Omental fat pad (tissue), 4 donors: Measurements from ENCODE around the gene PDK3. TPM values are rescaled to one million over a fixed set of nuclear protein-coding genes. Genes with fewer than 3 reads are reported as not detected.

Source experiments
- ATAC-seq: fragments of 150-250 bp; one replicate; pipeline ENCODE4 v1.9.1; 2016; ENCODE audit warnings: mild to moderate bottlenecking, moderate library complexity; ENCODE audit not compliant: low FRiP score
- DNase-seq: peaks from one replicate; pipeline ENCODE4 v3.0.0-alpha.2; 2019; ENCODE audit warnings: low spot score
- CTCF ChIP-seq, 3 donors: fragments of 450-650 bp; IDR thresholded peaks; one replicate each; pipeline ENCODE4 v1.5.1; 2016 to 2017; ENCODE audit warnings: antibody characterized with exemption in 3 of 3, mild to moderate bottlenecking in 3 of 3, moderate library complexity in 2 of 3
- small RNA-seq: library from RNA; depleted of rRNA; stranded (forward); fragments of <200 nt; gene quantifications from one replicate; pipeline ENCODE3, GENCODE V24; 2016
- total RNA-seq, 4 donors: library from RNA; depleted of rRNA; stranded (reverse); fragments of >200 nt; gene quantifications; one replicate each; pipeline ENCODE4 v1.1.0, GENCODE V29; 2016

PDK3 gene
- total RNA-seq, 4 donors from 2014 or later, result 12.4 to 44.6 (median 16.6) TPM

- no peak for TF ChIP-seq CTCF (IDR thresholded peaks at IDR 0.05)
- ATAC-seq, result no peak
- DNase-seq, result no peak
These were observed 112.0 kb downstream of the PDK3 start for GRCh38 chrX:24577091-24577490.

Small RNAs within 50 kb of the gene (small RNA-seq; reads per million reads assigned to genes)
- gene SNRPEP9, result not detected

Other genes starting within 250 kb of the PDK3 start
- gene SUPT20HL2, start 151.2 kb upstream of the PDK3 start, total RNA-seq, result under 1 TPM in 1 of 4 donors, not detected in 3; 0.19 TPM
- not detected for gene SUPT20HL1, start 104.6 kb upstream of the PDK3 start, total RNA-seq
- under 1 TPM in 1 of 4 donors, not detected in 3; 0.25 TPM for gene PCYT1B, start 182.1 kb downstream of the PDK3 start, total RNA-seq
- gene POLA1, start 228.6 kb downstream of the PDK3 start, total RNA-seq, result 10 to 100 TPM in 2 of 4 donors, 1 to 10 TPM in 2; 5.7 to 13.9 (median 9.9) TPM